ENCODE data around the gene CHRNA7.
"Not testable (repeated sequence)": the region's sequence is repeated elsewhere in the genome, so short reads cannot be mapped to it uniquely, and the experiment has no call there.

The CHRNA7 gene

GRCh38 chr15:32196206-32196605 is 165.9 kb downstream of the CHRNA7 start:
- DNase-seq = not testable (repeated sequence)

GRCh38 chr15:32198938-32199337 is 168.6 kb downstream of the CHRNA7 start:
- DNase-seq = not testable (repeated sequence)

- DNase-seq = not testable (repeated sequence)
Measured at GRCh38 chr15:32209081-32209480, 178.8 kb downstream of the CHRNA7 start.

- no peak for DNase-seq
Measured at GRCh38 chr15:32218666-32219065, 188.4 kb downstream of the CHRNA7 start.
